RPMI8226 (cell line): Measurements from ENCODE around the gene AMELX.

Experiments
- DNase-seq: peaks from one replicate; pipeline ENCODE4 v3.0.0-alpha.2; 2015

The AMELX gene

GRCh38 chrX:11293113-11293512 lies at the start of gene AMELX:
Gene AMELX (plus strand): TSS chrX:11293413. CDS start chrX:11294789, 1,376 bp downstream.
- no peak for DNase-seq

GRCh38 chrX:11244636-11245035 lies 48.6 kb upstream of the AMELX start:
- no peak for DNase-seq

GRCh38 chrX:11254417-11255109 lies 38.6 kb upstream of the AMELX start:
- no peak for DNase-seq

GRCh38 chrX:11257290-11257689 lies 35.9 kb upstream of the AMELX start:
- DNase-seq: no peak

GRCh38 chrX:11257711-11258110 lies 35.5 kb upstream of the AMELX start:
- DNase-seq: no peak

GRCh38 chrX:11259437-11259836 lies 33.8 kb upstream of the AMELX start:
- no peak for DNase-seq

GRCh38 chrX:11261260-11261659 lies 32.0 kb upstream of the AMELX start:
- DNase-seq: no peak

- no peak for DNase-seq
Observed at GRCh38 chrX:11264925-11265324, 28.3 kb upstream of the AMELX start.

GRCh38 chrX:11265352-11265751 lies 27.9 kb upstream of the AMELX start:
- no peak for DNase-seq

- DNase-seq: no peak
Observed at GRCh38 chrX:11266573-11267003, 26.6 kb upstream of the AMELX start.

GRCh38 chrX:11267425-11267824 lies 25.8 kb upstream of the AMELX start:
- DNase-seq: no peak

GRCh38 chrX:11269006-11269405 lies 24.2 kb upstream of the AMELX start:
- no peak for DNase-seq

GRCh38 chrX:11269996-11270395 lies 23.2 kb upstream of the AMELX start:
- DNase-seq: no peak

GRCh38 chrX:11272290-11272689 lies 20.9 kb upstream of the AMELX start:
- DNase-seq: no peak

- no peak for DNase-seq
Observed at GRCh38 chrX:11272863-11273262, 20.4 kb upstream of the AMELX start.

GRCh38 chrX:11273544-11273943 lies 19.7 kb upstream of the AMELX start:
- DNase-seq: no peak

- DNase-seq: no peak
Observed at GRCh38 chrX:11282043-11282442, 11.2 kb upstream of the AMELX start.

- no peak for DNase-seq
Observed at GRCh38 chrX:11285651-11286050, 7.6 kb upstream of the AMELX start.

- no peak for DNase-seq
Observed at GRCh38 chrX:11287505-11287904, 5.7 kb upstream of the AMELX start.

- DNase-seq: no peak
Observed at GRCh38 chrX:11290416-11291102, 2.7 kb upstream of the AMELX start.

- DNase-seq: no peak
Observed at GRCh38 chrX:11296051-11296450, 2.8 kb downstream of the AMELX start.

- DNase-seq: no peak
Observed at GRCh38 chrX:11298600-11298999, 5.4 kb downstream of the AMELX start.

GRCh38 chrX:11304829-11305228 lies 11.6 kb downstream of the AMELX start:
- DNase-seq: no peak

GRCh38 chrX:11305641-11306040 lies 12.4 kb downstream of the AMELX start:
- no peak for DNase-seq

- no peak for DNase-seq
Observed at GRCh38 chrX:11309220-11309619, 16.0 kb downstream of the AMELX start.
